SH-SY5Y (cell line): ENCODE results near the gene MFN2.

ENCODE experiments used
- GATA2 ChIP-seq: IDR thresholded peaks from 2 replicates; pipeline ENCODE4 v1.6.1; 2011; ENCODE audit warnings: mild to moderate bottlenecking, low read depth, low read length
- GATA3 ChIP-seq: IDR thresholded peaks from 2 replicates; pipeline ENCODE4 v1.6.1; 2011; ENCODE audit warnings: low read depth, mild to moderate bottlenecking, low read length, moderate library complexity

GRCh38 chr1:12014141-12014991 is 34.1 kb downstream of the MFN2 start:
- no peak for TF ChIP-seq GATA2
- TF ChIP-seq GATA3 = no peak
